ENCODE measurements around the gene TMEM100. TPM values are rescaled to one million over a fixed set of nuclear protein-coding genes. Genes with fewer than 3 reads are reported as not detected.

Gene TMEM100
- total and polyA plus RNA-seq, 7 donors = 2.5 to 25.0 (median 9.0) TPM

DNA sequence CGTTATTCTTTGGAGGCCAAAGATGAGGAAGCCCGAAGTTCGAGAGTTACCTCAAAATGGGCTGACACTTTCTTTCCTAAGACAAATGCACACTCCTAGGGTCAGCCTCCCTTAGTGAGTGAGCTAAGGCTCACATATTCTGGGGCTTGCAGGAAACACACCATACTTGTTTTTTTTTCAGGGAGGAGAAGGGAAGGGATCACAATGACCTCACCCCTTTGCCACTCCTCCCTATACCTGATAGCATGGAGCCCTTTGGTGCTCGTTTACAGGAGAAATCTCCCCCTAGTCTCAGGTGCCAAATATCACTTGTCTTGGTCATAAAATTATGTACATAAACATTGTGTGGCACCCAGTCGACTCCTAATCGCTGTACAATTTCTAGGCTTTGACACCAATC is 4.6 kb upstream of the TMEM100 start:
- no peak for DNase-seq
- peak overlapping the region in 3 of 4 donors; percentile 80 to 85 (median 82) for H3K27ac ChIP-seq
- 75 to 88% methylated on average over 6 of the region's 6 CpGs for WGBS, 2 donors
- H3K9me3 ChIP-seq = no peaks in the 10 kb centered on the region
- H3K4me3 ChIP-seq = no peak overlapping the region
- H3K36me3 ChIP-seq = no peaks in the 10 kb centered on the region
- TF ChIP-seq CTCF (IDR thresholded peaks at IDR 0.05) = no peak
- no peak for TF ChIP-seq POLR2A (IDR thresholded peaks at IDR 0.05)
- TF ChIP-seq POLR2AphosphoS5 (IDR thresholded peaks at IDR 0.05) = no peak
- no peak for TF ChIP-seq EP300 (IDR thresholded peaks at IDR 0.05)
- H3K4me1 ChIP-seq = peaks cover 0 to 85% (median 73%) of the 10 kb centered on the region in 4 donors
- no peaks in the 10 kb centered on the region for H3K27me3 ChIP-seq
- intact Hi-C loops (cut with DNase I) = loop anchor here (10.0 kb wide), 2 partner anchors 312 to 372 kb away; no protein-coding TSS in a partner anchor

DNA sequence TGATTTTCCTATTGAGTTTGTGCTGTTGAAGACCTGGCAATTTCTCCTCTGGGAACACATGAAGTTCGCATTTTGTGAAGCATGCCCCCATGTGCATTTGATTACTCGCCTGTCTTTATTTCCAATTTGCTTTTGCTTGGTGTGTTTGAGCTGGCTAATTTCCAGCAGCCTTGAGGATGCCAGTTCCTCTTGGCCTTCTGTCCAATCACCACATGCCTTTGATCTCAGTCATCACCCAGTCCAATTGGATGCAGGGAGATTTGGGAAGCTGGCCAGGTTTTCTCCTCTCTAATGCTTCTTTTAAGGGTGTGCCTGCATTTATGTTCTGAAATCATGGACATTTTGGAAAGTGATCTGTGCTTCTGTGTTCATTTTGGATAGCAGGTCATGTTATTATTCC is 3.8 kb upstream of the TMEM100 start:
- peaks cover 0 to 83% (median 71%) of the 10 kb centered on the region in 4 donors for H3K4me1 ChIP-seq
- 80 to 81% methylated on average over 2 of the region's 2 CpGs for WGBS, 2 donors
- no peak overlapping the region for H3K4me3 ChIP-seq
- intact Hi-C loops (cut with DNase I) = loop anchor here (10.0 kb wide), 2 partner anchors 312 to 372 kb away; no protein-coding TSS in a partner anchor
- H3K9me3 ChIP-seq = no peaks in the 10 kb centered on the region
- DNase-seq = peak; percentile 84
- H3K27me3 ChIP-seq = no peaks in the 10 kb centered on the region
- peak in 1 of 4 donors; percentile 46 for TF ChIP-seq POLR2AphosphoS5 (IDR thresholded peaks at IDR 0.05)
- TF ChIP-seq EP300 (IDR thresholded peaks at IDR 0.05) = peak in 1 of 4 donors; percentile 1
- TF ChIP-seq POLR2A (IDR thresholded peaks at IDR 0.05) = no peak
- no peaks in the 10 kb centered on the region for H3K36me3 ChIP-seq
- H3K27ac ChIP-seq = peak overlapping the region; percentile 28 to 85 (median 81)

DNA sequence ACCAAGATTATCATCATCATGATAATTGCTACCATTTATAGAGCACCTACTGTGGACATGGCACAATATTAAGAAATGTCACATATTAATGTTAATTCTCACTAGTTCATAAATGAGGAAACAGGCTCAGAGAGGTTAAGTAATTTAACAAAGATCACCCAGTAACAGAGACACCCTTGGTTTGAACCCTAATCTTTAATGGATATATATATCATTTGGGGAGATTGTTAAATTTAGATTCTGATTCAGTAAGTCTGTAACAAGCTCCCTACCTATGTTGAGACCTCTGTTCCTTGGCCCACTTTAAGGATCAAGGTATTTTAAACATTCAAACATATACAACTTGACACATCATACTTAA is 804 bp upstream of the TMEM100 start:
- Histone ChIP-seq H3K27me3 (no peaks in the 10 kb centered on the region), H3K4me3 (peak overlapping the region in 3 of 4 donors; percentile 41 to 47 (median 46)), H3K36me3 (no peaks in the 10 kb centered on the region), H3K4me1 (peaks cover 0 to 70% (median 59%) of the 10 kb centered on the region in 4 donors), H3K27ac (peak overlapping the region; percentile 68 to 85 (median 81)), H3K9me3 (no peaks in the 10 kb centered on the region)
- no peak for TF ChIP-seq POLR2A (IDR thresholded peaks at IDR 0.05)
- no peak for TF ChIP-seq CTCF (IDR thresholded peaks at IDR 0.05)
- no peak for TF ChIP-seq EP300 (IDR thresholded peaks at IDR 0.05)
- no peak for TF ChIP-seq POLR2AphosphoS5 (IDR thresholded peaks at IDR 0.05)
- no peak for DNase-seq
- intact Hi-C loops (cut with DNase I) = loop anchor here (5.0 to 10.0 kb wide), 5 partner anchors 44 to 369 kb away; no protein-coding TSS in a partner anchor

DNA sequence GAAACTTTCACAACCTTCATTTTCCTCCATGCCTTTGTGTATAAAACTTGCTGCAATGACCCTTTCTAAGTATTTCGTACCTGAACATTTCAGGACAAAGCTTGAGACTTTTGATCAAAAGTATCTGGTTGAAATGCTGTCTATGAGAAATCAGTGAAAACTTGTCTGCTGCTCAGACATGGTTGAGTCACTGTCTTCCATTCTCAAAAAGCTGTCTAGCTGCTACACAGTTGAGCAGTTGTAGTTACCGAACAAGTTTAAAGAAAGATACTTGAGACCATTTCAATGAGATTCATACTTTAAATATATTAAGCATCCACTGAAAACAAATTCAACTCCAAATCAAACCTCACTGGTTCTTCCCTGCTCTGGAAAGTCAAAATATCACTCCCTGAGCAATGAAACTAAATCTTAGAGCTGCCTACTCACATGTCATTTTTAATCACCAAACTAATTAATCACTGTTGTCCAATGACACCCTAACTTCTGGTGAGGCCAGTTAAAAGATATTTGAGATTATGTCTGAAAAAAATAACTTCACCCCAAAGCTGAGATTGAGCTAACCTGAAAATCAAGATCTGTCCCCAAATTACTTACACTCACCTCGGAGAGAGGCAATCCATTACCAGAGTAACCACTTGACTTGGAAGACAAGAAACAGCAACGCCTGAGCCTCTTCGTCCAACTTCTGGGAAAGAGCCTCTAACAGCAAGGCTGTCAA is 488 bp downstream of the TMEM100 start:
- H3K9me3 ChIP-seq = no peaks in the 10 kb centered on the region
- WGBS, 2 donors = 50 to 59% methylated on average over 5 of the region's 5 CpGs
- H3K36me3 ChIP-seq = no peaks in the 10 kb centered on the region
- TF ChIP-seq POLR2AphosphoS5 (IDR thresholded peaks at IDR 0.05) (no peak), POLR2A (IDR thresholded peaks at IDR 0.05) (no peak), EP300 (IDR thresholded peaks at IDR 0.05) (no peak), CTCF (IDR thresholded peaks at IDR 0.05) (no peak)
- H3K4me3 ChIP-seq = peak overlapping the region; percentile 35 to 47 (median 44)
- no peak for DNase-seq
- peaks cover 0 to 59% (median 49%) of the 10 kb centered on the region in 4 donors for H3K4me1 ChIP-seq
- intact Hi-C loops (cut with DNase I) = loop anchor here (5.0 to 10.0 kb wide), 5 partner anchors 45 to 367 kb away; no protein-coding TSS in a partner anchor
- peak overlapping the region; percentile 68 to 85 (median 81) for H3K27ac ChIP-seq
- H3K27me3 ChIP-seq = no peaks in the 10 kb centered on the region

All from sigmoid colon (tissue), 7 donors.